Measurements from ENCODE around the gene CCAR1.

DNA sequence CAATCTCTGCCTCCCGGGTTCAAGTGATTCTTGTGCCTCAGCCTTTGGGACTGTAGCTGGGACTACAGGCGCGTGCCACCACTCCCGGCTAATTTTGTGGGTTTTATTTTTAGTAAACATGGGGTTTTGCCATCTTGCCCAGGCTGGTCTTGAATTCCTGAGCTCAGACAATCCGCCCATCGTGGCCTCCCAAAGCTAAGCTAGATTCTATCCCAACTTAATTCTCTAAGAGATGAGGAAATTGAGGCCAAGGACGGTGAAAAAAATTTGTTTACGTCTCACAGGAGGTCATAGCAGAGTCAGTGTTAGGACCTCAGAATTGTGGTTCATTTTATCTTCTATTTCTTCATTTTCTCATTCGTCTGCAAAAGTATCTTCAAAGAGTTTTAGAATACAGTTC lies 6.1 kb downstream of the CCAR1 start:
- TF ChIP-seq CTCF (IDR thresholded peaks at IDR 0.05) (no peak), POLR2A (IDR thresholded peaks at IDR 0.05) (no peak)

Measured in stomach (tissue), 4 donors.